Testis (tissue), 2 donors: ENCODE measurements around the gene YAE1.

Source experiments
- POLR2A ChIP-seq: fragments of 450-650 bp; IDR thresholded peaks from one replicate; pipeline ENCODE4 v1.6.1; 2017; ENCODE audit warnings: antibody characterized with exemption, mild to moderate bottlenecking, moderate library complexity
- TF ChIP-seq, protein P1 (sequence below), 3 experiments: fragments of 450-650 bp in 2 of 3; fragments of 200-600 bp in 1 of 3; sonication (generic) in 1 of 3; IDR thresholded peaks; one replicate each; pipeline ENCODE4 v1.5.1; 2016 to 2019; ENCODE audit warnings: antibody characterized with exemption in 3 of 3, mild to moderate bottlenecking in 2 of 3, moderate library complexity in 1 of 3

DNA sequence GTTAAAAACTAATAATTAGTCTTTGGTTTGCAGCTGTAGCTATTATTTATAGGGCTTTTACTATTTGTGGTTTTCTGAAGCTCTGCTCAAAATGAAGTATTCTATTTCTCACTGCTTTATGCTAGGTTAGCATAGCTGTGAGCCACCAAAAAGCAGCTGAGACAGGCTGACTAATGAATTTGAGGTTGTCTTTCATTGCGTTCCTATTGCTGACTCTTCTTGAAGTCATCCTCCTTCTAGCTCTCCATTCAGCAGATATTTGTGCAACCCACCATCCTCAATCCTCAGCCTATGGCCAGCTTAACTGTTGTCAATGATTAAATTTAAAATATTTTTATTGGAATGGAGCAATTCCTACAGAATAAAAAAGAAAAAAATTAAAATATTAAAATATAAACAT, 55.1 kb downstream of the YAE1 start:
- TF ChIP-seq, protein P1, sequence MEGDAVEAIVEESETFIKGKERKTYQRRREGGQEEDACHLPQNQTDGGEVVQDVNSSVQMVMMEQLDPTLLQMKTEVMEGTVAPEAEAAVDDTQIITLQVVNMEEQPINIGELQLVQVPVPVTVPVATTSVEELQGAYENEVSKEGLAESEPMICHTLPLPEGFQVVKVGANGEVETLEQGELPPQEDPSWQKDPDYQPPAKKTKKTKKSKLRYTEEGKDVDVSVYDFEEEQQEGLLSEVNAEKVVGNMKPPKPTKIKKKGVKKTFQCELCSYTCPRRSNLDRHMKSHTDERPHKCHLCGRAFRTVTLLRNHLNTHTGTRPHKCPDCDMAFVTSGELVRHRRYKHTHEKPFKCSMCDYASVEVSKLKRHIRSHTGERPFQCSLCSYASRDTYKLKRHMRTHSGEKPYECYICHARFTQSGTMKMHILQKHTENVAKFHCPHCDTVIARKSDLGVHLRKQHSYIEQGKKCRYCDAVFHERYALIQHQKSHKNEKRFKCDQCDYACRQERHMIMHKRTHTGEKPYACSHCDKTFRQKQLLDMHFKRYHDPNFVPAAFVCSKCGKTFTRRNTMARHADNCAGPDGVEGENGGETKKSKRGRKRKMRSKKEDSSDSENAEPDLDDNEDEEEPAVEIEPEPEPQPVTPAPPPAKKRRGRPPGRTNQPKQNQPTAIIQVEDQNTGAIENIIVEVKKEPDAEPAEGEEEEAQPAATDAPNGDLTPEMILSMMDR (IDR thresholded peaks at IDR 0.05) = no peak
- no peak for TF ChIP-seq POLR2A
